AG04449 (cell line): Measurements from ENCODE around the gene RHOC.

Experiments
- CTCF ChIA-PET: fragments of 350-600 bp; formaldehyde crosslinking; extraction: SDS; loops from one replicate; lab custom pipeline; 2021; ENCODE audit warnings: antibody characterized with exemption; lab: Yijun Ruan, JAX
- POLR2A ChIA-PET: fragments of 400-600, 350-600 bp; formaldehyde crosslinking; extraction: SDS; loops from one replicate; lab custom pipeline; 2020; ENCODE audit warnings: antibody characterized with exemption, inconsistent platforms; lab: Yijun Ruan, JAX
- DNase-seq: peaks from one replicate; pipeline ENCODE4 v3.0.0-alpha.2; 2010; ENCODE audit warnings: low read depth, low spot score
- H3K4me3 ChIP-seq: 2 replicates; pipeline ENCODE4 v1.5.1; 2011; ENCODE audit warnings: low read depth, mild to moderate bottlenecking, control low read depth, low read length
- TF ChIP-seq, protein P1 (sequence below): IDR thresholded peaks from one replicate; pipeline ENCODE4 v1.5.1; 2011; ENCODE audit warnings: mild to moderate bottlenecking, moderate library complexity, low read length, control low read depth, inconsistent platforms; ENCODE audit not compliant: insufficient read depth; ENCODE audit errors: missing control alignments

RHOC gene

DNA sequence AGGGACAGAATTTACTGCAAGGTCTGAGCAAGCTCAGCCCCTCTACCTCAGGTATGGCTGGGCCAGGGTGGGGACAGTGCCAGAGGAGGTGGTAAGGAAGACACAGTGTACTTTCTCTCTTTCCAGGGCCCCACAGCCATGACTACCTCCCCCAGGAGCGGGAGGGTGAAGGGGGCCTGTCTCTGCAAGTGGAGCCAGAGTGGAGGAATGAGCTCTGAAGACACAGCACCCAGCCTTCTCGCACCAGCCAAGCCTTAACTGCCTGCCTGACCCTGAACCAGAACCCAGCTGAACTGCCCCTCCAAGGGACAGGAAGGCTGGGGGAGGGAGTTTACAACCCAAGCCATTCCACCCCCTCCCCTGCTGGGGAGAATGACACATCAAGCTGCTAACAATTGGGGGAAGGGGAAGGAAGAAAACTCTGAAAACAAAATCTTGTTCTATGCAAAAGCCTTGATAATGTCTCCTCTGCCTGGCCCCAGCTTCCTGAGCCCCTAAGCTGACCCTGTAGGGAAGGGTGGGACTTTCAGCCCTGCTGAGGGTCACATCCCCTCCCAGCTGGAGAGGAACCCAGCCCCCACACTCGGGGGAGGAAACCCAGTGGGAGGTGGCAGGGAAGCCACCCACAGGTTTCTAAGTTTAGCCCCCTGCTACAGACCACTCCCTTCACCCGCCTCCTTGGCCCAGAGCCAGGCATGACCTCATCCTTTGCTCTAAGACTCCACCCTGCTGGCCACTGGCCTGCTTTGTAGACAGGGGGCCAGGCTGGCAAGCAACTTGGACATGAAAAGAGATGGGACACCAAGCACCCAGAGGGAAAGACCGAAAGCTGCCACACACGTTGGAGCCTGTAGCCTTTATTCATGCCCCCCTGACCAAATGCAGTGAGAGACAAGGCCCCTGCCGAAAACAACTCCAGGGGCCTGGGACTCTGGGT is 6.4 kb downstream of the RHOC start:
- TF ChIP-seq, protein P1, sequence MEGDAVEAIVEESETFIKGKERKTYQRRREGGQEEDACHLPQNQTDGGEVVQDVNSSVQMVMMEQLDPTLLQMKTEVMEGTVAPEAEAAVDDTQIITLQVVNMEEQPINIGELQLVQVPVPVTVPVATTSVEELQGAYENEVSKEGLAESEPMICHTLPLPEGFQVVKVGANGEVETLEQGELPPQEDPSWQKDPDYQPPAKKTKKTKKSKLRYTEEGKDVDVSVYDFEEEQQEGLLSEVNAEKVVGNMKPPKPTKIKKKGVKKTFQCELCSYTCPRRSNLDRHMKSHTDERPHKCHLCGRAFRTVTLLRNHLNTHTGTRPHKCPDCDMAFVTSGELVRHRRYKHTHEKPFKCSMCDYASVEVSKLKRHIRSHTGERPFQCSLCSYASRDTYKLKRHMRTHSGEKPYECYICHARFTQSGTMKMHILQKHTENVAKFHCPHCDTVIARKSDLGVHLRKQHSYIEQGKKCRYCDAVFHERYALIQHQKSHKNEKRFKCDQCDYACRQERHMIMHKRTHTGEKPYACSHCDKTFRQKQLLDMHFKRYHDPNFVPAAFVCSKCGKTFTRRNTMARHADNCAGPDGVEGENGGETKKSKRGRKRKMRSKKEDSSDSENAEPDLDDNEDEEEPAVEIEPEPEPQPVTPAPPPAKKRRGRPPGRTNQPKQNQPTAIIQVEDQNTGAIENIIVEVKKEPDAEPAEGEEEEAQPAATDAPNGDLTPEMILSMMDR, result peak; percentile 1
- H3K4me3 ChIP-seq, result peak overlapping the region; percentile 25
- ChIA-PET POLR2A (interaction anchor here (0.7 to 3.0 kb wide), 7 partner anchors 11 to 312 kb away, joined by 3 to 15 read pairs (median 4); partner anchors contain the start of gene MOV10), CTCF (interaction anchor here (1.1 to 2.9 kb wide), 5 partner anchors 10 to 199 kb away, joined by 3 to 11 read pairs (median 3); partner anchors contain the start of genes MOV10 and PPM1J)
- peak; percentile 74 for DNase-seq

GRCh38 chr1:112699425-112700144 is 7.3 kb downstream of the RHOC start:
- ChIA-PET POLR2A (interaction anchor here (0.7 to 3.0 kb wide), 6 partner anchors 10 to 311 kb away, joined by 3 to 15 read pairs (median 4); partner anchors contain the start of gene MOV10), CTCF (interaction anchor here (1.1 to 2.9 kb wide), 6 partner anchors 8 to 308 kb away, joined by 3 to 11 read pairs (median 4); partner anchors contain the start of gene PPM1J)
- H3K4me3 ChIP-seq, result no peak overlapping the region
- TF ChIP-seq, protein P1, result no peak
- no peak for DNase-seq

DNA sequence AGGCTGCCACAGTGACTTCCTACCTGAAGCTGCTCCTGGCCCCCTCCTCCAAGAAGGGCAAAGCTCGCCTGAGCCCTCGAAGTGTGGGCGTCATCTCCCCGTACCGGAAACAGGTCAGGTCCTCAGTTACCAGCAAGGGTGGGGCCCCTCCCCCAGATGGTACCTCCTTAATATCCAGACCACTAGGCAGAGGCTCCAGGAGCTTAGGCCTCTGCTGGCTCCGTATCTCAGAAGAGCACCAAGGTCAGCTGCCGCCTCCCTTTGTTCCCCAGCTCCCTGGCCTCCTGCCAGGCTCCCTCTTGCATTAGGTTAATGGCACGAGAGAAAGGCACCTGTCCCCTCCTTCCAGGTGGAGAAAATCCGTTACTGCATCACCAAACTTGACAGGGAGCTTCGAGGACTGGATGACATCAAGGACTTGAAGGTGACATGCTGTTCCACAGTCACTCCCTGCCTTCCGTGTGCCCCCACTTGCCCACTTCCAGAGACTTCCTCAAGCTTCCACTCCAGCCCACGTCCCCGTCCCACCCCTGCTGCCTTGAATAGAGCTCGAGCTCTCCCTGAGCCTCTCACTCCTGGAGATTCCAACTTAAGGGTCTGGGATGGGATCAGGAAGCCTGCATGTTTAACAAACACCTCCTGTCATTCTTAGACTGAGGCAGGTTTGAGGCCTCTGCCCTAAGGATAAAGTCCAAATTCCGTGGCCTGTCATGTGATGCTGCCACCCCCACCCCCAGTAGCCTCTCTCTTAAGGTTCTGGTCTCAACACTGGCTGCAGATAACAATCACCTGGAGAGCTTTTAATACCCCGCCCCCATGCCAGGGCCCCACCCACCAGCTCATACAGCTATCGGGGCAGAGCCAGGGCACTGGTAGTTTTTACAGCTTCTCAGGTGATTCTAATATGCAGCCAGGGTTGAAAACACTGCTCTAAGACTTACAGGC is 8.3 kb downstream of the RHOC start:
- POLR2A ChIA-PET, result interaction anchor here (2.7 to 3.0 kb wide), 2 partner anchors 9 to 24 kb away, joined by 9 to 15 read pairs; partner anchors contain the start of gene MOV10
- no peak overlapping the region for H3K4me3 ChIP-seq
- CTCF ChIA-PET, result interaction anchor here (0.8 to 2.9 kb wide), 6 partner anchors 9 to 340 kb away, joined by 3 to 11 read pairs (median 4); partner anchors contain the start of gene PPM1J
- TF ChIP-seq, protein P1, result no peak
- no peak for DNase-seq

GRCh38 chr1:112697781-112698201 is 9.1 kb downstream of the RHOC start:
- no peak overlapping the region for H3K4me3 ChIP-seq
- DNase-seq, result no peak
- TF ChIP-seq, protein P1, result no peak
- CTCF ChIA-PET, result interaction anchor here (0.8 to 1.5 kb wide), 3 partner anchors 10 to 339 kb away, joined by 3 read pairs; no protein-coding TSS in a partner anchor
- POLR2A ChIA-PET, result no interaction called here

DNA sequence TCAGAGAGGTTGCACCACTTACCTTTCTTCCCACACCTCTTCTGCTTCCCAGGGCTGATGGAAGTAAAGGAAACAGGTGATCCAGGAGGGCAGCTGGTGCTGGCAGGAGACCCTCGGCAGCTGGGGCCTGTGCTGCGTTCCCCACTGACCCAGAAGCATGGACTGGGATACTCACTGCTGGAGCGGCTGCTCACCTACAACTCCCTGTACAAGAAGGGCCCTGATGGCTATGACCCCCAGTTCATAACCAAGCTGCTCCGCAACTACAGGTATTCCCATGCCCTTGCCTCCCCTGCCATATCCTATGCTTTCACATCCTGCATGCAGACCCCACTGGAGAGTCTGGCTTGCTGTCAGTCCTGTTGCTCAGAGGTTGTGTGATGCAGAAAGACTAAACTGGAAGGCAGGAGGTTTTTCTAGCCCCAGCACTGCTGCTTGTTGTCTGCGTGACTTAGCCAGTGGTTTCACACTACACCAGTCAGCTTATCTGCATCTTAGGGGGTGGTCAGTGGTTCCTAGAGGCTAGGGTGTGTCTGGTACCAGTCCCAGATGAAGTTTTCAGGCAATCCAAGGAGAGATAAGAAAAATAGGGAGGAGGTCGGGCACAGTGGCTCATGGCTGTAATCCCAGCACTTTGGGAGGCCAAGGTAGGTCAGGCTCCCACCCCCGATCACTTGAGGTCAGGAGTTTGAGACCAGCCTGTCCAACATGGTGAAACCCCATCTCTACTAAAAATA is 10.2 kb downstream of the RHOC start:
- TF ChIP-seq, protein P1, result no peak
- POLR2A ChIA-PET, result interaction anchor here (0.7 kb wide), 1 partner anchor 10 kb away, joined by 4 read pairs; the partner anchor contains the start of gene RHOC
- CTCF ChIA-PET, result interaction anchor here (1.3 to 1.5 kb wide), 2 partner anchors 11 to 195 kb away, joined by 3 read pairs; no protein-coding TSS in a partner anchor
- H3K4me3 ChIP-seq, result no peak overlapping the region
- DNase-seq, result no peak
